Left renal cortex interstitium (tissue), 4 donors: ENCODE results near the gene RPL9. TPM values are rescaled to one million over a fixed set of nuclear protein-coding genes. Genes with fewer than 3 reads are reported as not detected.
"Not testable (repeated sequence)": the region's sequence is repeated elsewhere in the genome, so short reads cannot be mapped to it uniquely, and the experiment has no call there.

ENCODE experiments used
- DNase-seq, 4 donors: peaks; one replicate each; pipeline ENCODE4 v3.0.0-alpha.2; 2013; ENCODE audit warnings: low read depth in 4 of 4, low spot score in 2 of 4, missing footprints in 1 of 4
- polyA plus RNA-seq, 4 donors: library from polyadenylated mRNA; unstranded; fragments of 120-200 nt; gene quantifications; one replicate each; pipeline ENCODE4 v1.2.1, GENCODE V29; 2013; ENCODE audit not compliant: insufficient read length in 4 of 4

The RPL9 gene
- polyA plus RNA-seq, 4 donors: 515 to 1,676 (median 967) TPM

- no peak for DNase-seq
Measured at GRCh38 chr4:39427520-39428114, 31.1 kb downstream of the RPL9 start.

DNA sequence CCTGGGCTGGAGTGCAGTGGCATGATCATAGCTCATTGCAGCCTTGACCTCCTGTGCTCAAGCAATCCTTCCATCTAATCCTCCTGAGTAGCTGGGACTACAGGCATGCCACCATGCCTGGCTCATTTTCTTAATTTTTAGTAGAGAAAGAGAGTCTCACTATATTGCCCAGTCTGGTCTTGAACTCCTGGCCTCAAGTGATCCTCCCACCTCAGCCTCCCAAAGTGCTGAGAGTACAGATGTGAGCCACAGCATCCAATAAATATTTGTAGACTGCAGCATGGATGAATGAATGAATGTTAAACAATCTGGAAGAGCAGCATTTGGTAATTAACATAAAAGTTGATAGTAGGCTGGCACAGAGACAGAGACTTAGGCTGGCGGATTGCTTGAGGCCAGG lies 32.0 kb downstream of the RPL9 start:
- DNase-seq: no peak

DNA sequence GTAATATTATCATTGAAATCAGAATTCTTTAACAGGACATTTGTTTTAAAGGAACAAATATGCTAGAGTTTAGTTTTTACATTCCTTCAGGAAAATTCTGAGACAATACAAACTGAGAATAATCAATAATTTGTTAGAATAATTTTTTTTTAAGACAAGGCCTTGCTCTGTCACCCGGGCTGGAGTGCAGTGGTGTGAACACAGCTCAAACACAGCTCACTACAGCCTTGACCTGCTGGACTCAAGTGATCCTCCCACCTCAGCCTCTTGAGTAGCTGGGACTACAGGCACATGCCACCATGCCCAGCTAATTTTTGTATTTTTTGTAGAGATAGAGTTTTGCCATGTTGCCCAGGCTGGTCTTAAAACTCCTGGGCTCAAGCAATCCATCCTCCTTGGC lies 33.4 kb downstream of the RPL9 start:
- DNase-seq: not testable (repeated sequence)

DNA sequence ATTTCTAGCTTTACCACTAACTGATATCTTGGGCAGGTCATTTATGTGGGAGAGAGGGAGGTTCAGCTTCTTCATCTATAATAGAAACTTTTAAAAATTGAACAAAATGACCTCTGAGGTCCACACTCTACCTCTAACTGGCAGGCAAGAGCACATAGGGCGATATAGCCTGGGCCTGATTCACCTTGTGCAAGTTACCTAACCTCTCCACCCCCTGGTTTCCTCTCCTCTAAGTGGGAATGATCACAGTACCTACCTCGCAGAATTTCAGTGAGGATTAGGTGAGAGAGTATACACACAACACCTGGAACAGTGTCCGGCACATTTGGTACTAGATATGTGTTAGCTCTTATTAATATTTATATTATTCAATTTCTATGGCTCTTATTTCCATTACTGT lies 36.5 kb downstream of the RPL9 start:
- no peak for DNase-seq

- no peak for DNase-seq
Measured at GRCh38 chr4:39415678-39416283, 42.9 kb downstream of the RPL9 start.

DNA sequence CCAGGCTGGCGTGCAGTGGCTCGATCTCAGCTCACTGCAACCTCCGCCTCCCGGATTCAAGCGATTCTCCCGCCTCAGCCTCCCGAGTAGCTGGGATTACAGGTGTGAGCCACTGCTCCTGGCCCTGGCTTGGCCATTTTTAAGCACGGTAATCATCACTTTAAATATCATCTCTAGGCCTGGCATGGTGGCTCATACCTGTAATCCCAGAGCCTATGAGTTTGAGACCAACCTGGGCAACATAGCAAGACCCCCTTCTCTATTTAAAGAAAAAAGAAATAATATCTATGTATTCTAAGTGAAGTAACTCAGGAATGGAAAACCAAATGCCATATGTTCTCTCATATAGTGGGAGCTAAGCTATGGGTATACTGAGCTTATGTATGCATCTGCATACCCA lies 47.2 kb downstream of the RPL9 start:
- not testable (repeated sequence) for DNase-seq

GRCh38 chr4:39410415-39410814 lies 48.3 kb downstream of the RPL9 start:
- no peak for DNase-seq

GRCh38 chr4:39407584-39407885 lies 51.2 kb downstream of the RPL9 start:
- DNase-seq: no peak

DNA sequence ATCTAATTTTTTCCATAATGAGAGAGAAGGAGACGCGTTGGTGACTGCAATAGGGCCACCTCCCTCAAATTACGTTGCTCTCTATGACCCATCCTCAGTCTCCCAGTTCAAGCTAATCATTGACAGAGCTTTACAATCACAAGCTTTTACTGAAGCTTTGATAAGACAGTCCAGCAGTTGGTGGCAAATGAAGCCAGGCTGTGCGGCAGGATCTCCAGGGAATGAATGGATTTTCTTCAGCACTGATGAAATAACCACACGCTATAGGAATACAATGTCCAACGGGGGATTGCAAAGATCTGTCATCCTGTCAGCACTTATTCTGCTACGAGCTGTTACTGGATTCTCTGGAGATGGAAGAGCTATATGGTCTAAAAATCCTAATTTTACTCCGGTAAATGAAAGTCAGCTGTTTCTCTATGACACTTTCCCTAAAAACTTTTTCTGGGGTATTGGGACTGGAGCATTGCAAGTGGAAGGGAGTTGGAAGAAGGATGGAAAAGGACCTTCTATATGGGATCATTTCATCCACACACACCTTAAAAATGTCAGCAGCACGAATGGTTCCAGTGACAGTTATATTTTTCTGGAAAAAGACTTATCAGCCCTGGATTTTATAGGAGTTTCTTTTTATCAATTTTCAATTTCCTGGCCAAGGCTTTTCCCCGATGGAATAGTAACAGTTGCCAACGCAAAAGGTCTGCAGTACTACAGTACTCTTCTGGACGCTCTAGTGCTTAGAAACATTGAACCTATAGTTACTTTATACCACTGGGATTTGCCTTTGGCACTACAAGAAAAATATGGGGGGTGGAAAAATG lies 51.7 kb downstream of the RPL9 start, which contains the start of gene KLB:
Gene KLB, plus strand, starts transcription at position 168 of the 821 bp plus-strand sequence. Its CDS starts 20 bp downstream, at position 188.
- DNase-seq: no peak

Other genes starting within 250 kb of the RPL9 start
- gene RFC1, start 92.6 kb downstream of the RPL9 start, polyA plus RNA-seq: 10 to 100 TPM; 64.4 to 79.9 (median 73.3) TPM
- gene KLB, start 52.0 kb downstream of the RPL9 start, polyA plus RNA-seq: under 1 TPM; 0.11 to 0.40 (median 0.19) TPM
- gene LIAS, start 134 bp upstream of the RPL9 start, polyA plus RNA-seq: 10 to 100 TPM; 20.7 to 36.7 (median 26.1) TPM
- gene UGDH, start 68.5 kb upstream of the RPL9 start, polyA plus RNA-seq: 100 to 1,000 TPM in 1 of 4 donors, 10 to 100 TPM in 3; 88.6 to 116 (median 90.3) TPM
- gene SMIM14, start 179.9 kb upstream of the RPL9 start, polyA plus RNA-seq: 10 to 100 TPM; 46.0 to 58.6 (median 54.0) TPM
- gene UBE2K, start 239.2 kb upstream of the RPL9 start, polyA plus RNA-seq: 10 to 100 TPM; 79.6 to 97.7 (median 90.4) TPM